Ovary (tissue), 3 donors: ENCODE measurements around the gene OR1F1.

ENCODE experiments used
- EP300 ChIP-seq: sonication (generic); formaldehyde crosslinking; IDR thresholded peaks from one replicate; pipeline ENCODE4 v1.6.1; 2017; ENCODE audit warnings: antibody characterized with exemption
- TF ChIP-seq, protein P1 (sequence below), 3 donors: fragments of 450-650 bp in 2 of 3; fragments of 200-600 bp in 1 of 3; IDR thresholded peaks; one replicate each; pipeline versions ENCODE4 v1.5.1 to v1.8.0; 2016 to 2022; ENCODE audit warnings: antibody characterized with exemption in 3 of 3, mild to moderate bottlenecking in 1 of 3
- donor health status: DM: no; HTN: no; CAD: no.

- TF ChIP-seq, protein P1, sequence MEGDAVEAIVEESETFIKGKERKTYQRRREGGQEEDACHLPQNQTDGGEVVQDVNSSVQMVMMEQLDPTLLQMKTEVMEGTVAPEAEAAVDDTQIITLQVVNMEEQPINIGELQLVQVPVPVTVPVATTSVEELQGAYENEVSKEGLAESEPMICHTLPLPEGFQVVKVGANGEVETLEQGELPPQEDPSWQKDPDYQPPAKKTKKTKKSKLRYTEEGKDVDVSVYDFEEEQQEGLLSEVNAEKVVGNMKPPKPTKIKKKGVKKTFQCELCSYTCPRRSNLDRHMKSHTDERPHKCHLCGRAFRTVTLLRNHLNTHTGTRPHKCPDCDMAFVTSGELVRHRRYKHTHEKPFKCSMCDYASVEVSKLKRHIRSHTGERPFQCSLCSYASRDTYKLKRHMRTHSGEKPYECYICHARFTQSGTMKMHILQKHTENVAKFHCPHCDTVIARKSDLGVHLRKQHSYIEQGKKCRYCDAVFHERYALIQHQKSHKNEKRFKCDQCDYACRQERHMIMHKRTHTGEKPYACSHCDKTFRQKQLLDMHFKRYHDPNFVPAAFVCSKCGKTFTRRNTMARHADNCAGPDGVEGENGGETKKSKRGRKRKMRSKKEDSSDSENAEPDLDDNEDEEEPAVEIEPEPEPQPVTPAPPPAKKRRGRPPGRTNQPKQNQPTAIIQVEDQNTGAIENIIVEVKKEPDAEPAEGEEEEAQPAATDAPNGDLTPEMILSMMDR (IDR thresholded peaks at IDR 0.05), result no peak
- no peak for TF ChIP-seq EP300
These were observed 8.0 kb downstream of the OR1F1 start for GRCh38 chr16:3195975-3196374.
